ENCODE measurements around the gene GLIPR1L1.
"Not testable (repeated sequence)": the region's sequence is repeated elsewhere in the genome, so short reads cannot be mapped to it uniquely, and the experiment has no call there.

GLIPR1L1 gene

DNA sequence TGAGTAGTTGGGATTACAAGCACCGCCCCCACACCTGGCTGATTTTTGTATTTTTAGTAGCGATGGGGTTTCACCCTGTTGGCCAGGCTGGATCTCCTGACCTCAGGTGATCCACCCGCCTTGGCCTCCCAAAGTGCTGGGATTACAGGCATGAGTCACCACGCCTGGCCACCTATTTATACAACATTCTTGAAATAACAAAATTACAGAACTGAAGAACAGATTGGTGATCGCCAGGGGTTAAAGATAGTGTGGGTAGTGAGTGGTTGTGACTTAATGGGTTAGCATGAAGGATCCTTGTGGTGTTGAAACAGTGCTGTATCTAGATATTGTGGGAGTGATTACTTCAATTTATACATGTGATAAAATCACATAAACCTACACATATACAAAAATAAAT lies 7.4 kb downstream of the GLIPR1L1 start:
- Histone ChIP-seq H3K4me3 (ENCODE audit: low read depth, low read length) (no peak overlapping the region), H3K27ac (ENCODE audit: extremely low read depth, low read depth, low read length) (no peak overlapping the region), H3K4me1 (ENCODE audit: control insufficient read depth, insufficient read depth, low read length) (no peaks in the 10 kb centered on the region; the same call in 1 of the 2 replicates), H3K9me3 (ENCODE audit: control insufficient read depth, insufficient read depth, low read depth, low read length) (no peaks in the 10 kb centered on the region), H3K36me3 (ENCODE audit: control insufficient read depth in 2 of 2, insufficient read depth in 1 of 2, low read length in 2 of 2) (no peaks in the 10 kb centered on the region)
- TF ChIP-seq SETDB1 (IDR thresholded peaks at IDR 0.05; ENCODE audit: insufficient read length, low read length), result no peak
- TF ChIP-seq EGR2 (tag by site-specific recombination; IDR thresholded peaks at IDR 0.05; ENCODE audit: low read depth), result peak; percentile 56
- CTCF ChIA-PET, result interaction anchor here (0.6 kb wide), 1 partner anchor 17 kb away, joined by 3 read pairs; no protein-coding TSS in a partner anchor
- POLR2A ChIA-PET, result no interaction called here

DNA sequence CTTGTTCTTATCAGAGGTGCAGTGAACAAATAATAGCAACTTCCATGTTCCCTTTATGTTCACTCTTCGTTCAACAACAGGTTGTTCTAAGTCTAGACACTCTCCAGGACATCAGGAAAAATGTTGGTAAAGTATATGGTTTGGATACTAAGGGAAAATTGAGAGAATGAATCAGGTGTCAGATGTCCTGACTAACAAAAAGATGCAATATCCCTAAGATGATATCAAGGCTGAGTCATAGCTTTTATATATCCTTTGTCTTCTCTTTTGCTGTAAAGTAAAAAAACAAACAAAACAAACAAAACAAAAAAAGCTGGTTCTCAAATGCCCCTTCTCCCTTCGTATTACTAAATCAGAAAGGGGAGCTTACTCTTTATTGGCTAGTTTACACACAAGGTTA lies 11.1 kb downstream of the GLIPR1L1 start:
- H3K36me3 ChIP-seq (ENCODE audit: control insufficient read depth in 2 of 2, insufficient read depth in 1 of 2, low read length in 2 of 2), result no peaks in the 10 kb centered on the region
- ChIA-PET POLR2A (no interaction called here), CTCF (interaction anchor here (0.8 kb wide), 1 partner anchor 10 kb away, joined by 7 read pairs; no protein-coding TSS in a partner anchor)
- TF ChIP-seq ZNF555 (tag by site-specific recombination; conservative IDR thresholded peaks at IDR 0.05) (no peak), ZNF19 (tag by site-specific recombination; IDR thresholded peaks at IDR 0.05; ENCODE audit: low read depth) (no peak), GFI1B (tag by site-specific recombination; IDR thresholded peaks at IDR 0.05) (no peak), ZNF792 (tag by site-specific recombination; IDR thresholded peaks at IDR 0.05) (no peak), ZNF174 (tag by site-specific recombination; IDR thresholded peaks at IDR 0.05) (no peak), ZNF654 (tag by site-specific recombination; IDR thresholded peaks at IDR 0.05; ENCODE audit: low read depth) (no peak), ZNF777 (tag by site-specific recombination; IDR thresholded peaks at IDR 0.05; ENCODE audit: borderline replicate concordance) (no peak), ZNF48 (tag by site-specific recombination; IDR thresholded peaks at IDR 0.05) (no peak), ZNF394 (tag by site-specific recombination; IDR thresholded peaks at IDR 0.05; ENCODE audit: borderline replicate concordance) (no peak)
- TF ChIP-seq, protein P1, sequence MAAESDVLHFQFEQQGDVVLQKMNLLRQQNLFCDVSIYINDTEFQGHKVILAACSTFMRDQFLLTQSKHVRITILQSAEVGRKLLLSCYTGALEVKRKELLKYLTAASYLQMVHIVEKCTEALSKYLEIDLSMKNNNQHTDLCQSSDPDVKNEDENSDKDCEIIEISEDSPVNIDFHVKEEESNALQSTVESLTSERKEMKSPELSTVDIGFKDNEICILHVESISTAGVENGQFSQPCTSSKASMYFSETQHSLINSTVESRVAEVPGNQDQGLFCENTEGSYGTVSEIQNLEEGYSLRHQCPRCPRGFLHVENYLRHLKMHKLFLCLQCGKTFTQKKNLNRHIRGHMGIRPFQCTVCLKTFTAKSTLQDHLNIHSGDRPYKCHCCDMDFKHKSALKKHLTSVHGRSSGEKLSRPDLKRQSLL (tag by site-specific recombination; IDR thresholded peaks at IDR 0.05), result no peak
- TF ChIP-seq, protein P2, sequence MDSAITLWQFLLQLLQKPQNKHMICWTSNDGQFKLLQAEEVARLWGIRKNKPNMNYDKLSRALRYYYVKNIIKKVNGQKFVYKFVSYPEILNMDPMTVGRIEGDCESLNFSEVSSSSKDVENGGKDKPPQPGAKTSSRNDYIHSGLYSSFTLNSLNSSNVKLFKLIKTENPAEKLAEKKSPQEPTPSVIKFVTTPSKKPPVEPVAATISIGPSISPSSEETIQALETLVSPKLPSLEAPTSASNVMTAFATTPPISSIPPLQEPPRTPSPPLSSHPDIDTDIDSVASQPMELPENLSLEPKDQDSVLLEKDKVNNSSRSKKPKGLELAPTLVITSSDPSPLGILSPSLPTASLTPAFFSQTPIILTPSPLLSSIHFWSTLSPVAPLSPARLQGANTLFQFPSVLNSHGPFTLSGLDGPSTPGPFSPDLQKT (IDR thresholded peaks at IDR 0.05; ENCODE audit: borderline replicate concordance, low read depth, low read length), result no peak
- TF ChIP-seq, protein P3, sequence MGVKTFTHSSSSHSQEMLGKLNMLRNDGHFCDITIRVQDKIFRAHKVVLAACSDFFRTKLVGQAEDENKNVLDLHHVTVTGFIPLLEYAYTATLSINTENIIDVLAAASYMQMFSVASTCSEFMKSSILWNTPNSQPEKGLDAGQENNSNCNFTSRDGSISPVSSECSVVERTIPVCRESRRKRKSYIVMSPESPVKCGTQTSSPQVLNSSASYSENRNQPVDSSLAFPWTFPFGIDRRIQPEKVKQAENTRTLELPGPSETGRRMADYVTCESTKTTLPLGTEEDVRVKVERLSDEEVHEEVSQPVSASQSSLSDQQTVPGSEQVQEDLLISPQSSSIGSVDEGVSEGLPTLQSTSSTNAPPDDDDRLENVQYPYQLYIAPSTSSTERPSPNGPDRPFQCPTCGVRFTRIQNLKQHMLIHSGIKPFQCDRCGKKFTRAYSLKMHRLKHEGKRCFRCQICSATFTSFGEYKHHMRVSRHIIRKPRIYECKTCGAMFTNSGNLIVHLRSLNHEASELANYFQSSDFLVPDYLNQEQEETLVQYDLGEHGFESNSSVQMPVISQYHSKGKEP (tag by site-specific recombination; IDR thresholded peaks at IDR 0.05), result no peak
- TF ChIP-seq, protein P4, sequence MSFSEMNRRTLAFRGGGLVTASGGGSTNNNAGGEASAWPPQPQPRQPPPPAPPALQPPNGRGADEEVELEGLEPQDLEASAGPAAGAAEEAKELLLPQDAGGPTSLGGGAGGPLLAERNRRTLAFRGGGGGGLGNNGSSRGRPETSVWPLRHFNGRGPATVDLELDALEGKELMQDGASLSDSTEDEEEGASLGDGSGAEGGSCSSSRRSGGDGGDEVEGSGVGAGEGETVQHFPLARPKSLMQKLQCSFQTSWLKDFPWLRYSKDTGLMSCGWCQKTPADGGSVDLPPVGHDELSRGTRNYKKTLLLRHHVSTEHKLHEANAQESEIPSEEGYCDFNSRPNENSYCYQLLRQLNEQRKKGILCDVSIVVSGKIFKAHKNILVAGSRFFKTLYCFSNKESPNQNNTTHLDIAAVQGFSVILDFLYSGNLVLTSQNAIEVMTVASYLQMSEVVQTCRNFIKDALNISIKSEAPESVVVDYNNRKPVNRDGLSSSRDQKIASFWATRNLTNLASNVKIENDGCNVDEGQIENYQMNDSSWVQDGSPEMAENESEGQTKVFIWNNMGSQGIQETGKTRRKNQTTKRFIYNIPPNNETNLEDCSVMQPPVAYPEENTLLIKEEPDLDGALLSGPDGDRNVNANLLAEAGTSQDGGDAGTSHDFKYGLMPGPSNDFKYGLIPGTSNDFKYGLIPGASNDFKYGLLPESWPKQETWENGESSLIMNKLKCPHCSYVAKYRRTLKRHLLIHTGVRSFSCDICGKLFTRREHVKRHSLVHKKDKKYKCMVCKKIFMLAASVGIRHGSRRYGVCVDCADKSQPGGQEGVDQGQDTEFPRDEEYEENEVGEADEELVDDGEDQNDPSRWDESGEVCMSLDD (tag by site-specific recombination; IDR thresholded peaks at IDR 0.05), result no peak
- H3K27ac ChIP-seq (ENCODE audit: extremely low read depth, low read depth, low read length), result no peak overlapping the region
- H3K4me1 ChIP-seq (ENCODE audit: control insufficient read depth, insufficient read depth, low read length), result no peaks in the 10 kb centered on the region; the same call in 1 of the 2 replicates
- H3K4me3 ChIP-seq (ENCODE audit: low read depth, low read length), result no peak overlapping the region
- H3K9me3 ChIP-seq (ENCODE audit: control insufficient read depth, insufficient read depth, low read depth, low read length), result no peaks in the 10 kb centered on the region

DNA sequence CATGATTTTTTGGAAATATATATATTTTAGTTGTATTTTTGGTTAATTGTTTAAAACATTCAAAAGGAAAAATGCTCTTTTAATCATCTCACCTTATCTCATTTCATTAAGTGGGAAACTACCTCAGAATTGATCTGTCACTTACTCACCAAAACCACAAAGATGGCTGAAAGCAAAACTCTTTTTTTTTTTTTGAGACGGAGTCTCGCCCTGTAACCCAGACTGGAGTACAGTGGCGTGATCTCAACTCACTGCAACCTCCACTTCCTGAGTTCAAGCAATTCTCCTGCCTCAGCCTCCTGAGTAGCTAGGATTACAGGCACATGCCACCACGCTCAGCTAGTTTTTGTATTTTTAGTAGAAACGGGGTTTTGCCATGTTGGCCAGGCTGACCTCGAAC lies 11.7 kb downstream of the GLIPR1L1 start:
- H3K4me1 ChIP-seq (ENCODE audit: control insufficient read depth, insufficient read depth, low read length); POLR2A ChIA-PET; H3K4me3 ChIP-seq (ENCODE audit: low read depth, low read length); H3K9me3 ChIP-seq (ENCODE audit: control insufficient read depth, insufficient read depth, low read depth, low read length); H3K27ac ChIP-seq (ENCODE audit: extremely low read depth, low read depth, low read length); H3K36me3 ChIP-seq (ENCODE audit: control insufficient read depth in 2 of 2, insufficient read depth in 1 of 2, low read length in 2 of 2): not testable (repeated sequence)
- CTCF ChIA-PET, result interaction anchor here (0.8 kb wide), 1 partner anchor 9 kb away, joined by 7 read pairs; no protein-coding TSS in a partner anchor
